ENCODE measurements around the gene MAP10.

MAP10 gene

GRCh38 chr1:232834066-232834465 is 28.9 kb downstream of the MAP10 start:
- no peak for DNase-seq (ENCODE audit: low read depth)
- no peak for TF ChIP-seq CTCF (IDR thresholded peaks at IDR 0.05; ENCODE audit: control insufficient read depth, extremely low read depth, insufficient read depth)

GRCh38 chr1:232835166-232835565 is 29.9 kb downstream of the MAP10 start:
- DNase-seq (ENCODE audit: low read depth), result no peak
- no peak for TF ChIP-seq CTCF (IDR thresholded peaks at IDR 0.05; ENCODE audit: control insufficient read depth, extremely low read depth, insufficient read depth)
- H3K4me3 ChIP-seq (ENCODE audit: low read depth, low read length), result no peak overlapping the region

More at GRCh38 chr1:232834066-232834465, 28.9 kb downstream of the MAP10 start:
- H3K4me3 ChIP-seq (ENCODE audit: low read depth, low read length), result no peak overlapping the region

GRCh38 chr1:232837087-232837486 is 31.9 kb downstream of the MAP10 start:
- DNase-seq (ENCODE audit: low read depth), result no peak
- H3K4me3 ChIP-seq (ENCODE audit: low read depth, low read length), result no peak overlapping the region
- no peak for TF ChIP-seq CTCF (IDR thresholded peaks at IDR 0.05; ENCODE audit: control insufficient read depth, extremely low read depth, insufficient read depth)

- DNase-seq (ENCODE audit: low read depth), result no peak
- TF ChIP-seq CTCF (IDR thresholded peaks at IDR 0.05; ENCODE audit: control insufficient read depth, extremely low read depth, insufficient read depth), result no peak
- H3K4me3 ChIP-seq (ENCODE audit: low read depth, low read length), result no peak overlapping the region
Observed at GRCh38 chr1:232841823-232842565, 36.8 kb downstream of the MAP10 start.

GRCh38 chr1:232844791-232845190 is 39.6 kb downstream of the MAP10 start:
- H3K4me3 ChIP-seq (ENCODE audit: low read depth, low read length), result no peak overlapping the region
- no peak for DNase-seq (ENCODE audit: low read depth)
- no peak for TF ChIP-seq CTCF (IDR thresholded peaks at IDR 0.05; ENCODE audit: control insufficient read depth, extremely low read depth, insufficient read depth)

GRCh38 chr1:232845406-232845955 is 40.3 kb downstream of the MAP10 start:
- DNase-seq (ENCODE audit: low read depth), result no peak
- no peak overlapping the region for H3K4me3 ChIP-seq (ENCODE audit: low read depth, low read length)
- no peak for TF ChIP-seq CTCF (IDR thresholded peaks at IDR 0.05; ENCODE audit: control insufficient read depth, extremely low read depth, insufficient read depth)

- H3K4me3 ChIP-seq (ENCODE audit: low read depth, low read length), result no peak overlapping the region
- no peak for TF ChIP-seq CTCF (IDR thresholded peaks at IDR 0.05; ENCODE audit: control insufficient read depth, extremely low read depth, insufficient read depth)
- DNase-seq (ENCODE audit: low read depth), result no peak
Observed at GRCh38 chr1:232851532-232851931, 46.3 kb downstream of the MAP10 start.

Data from LNCaP clone FGC (cell line).